HepG2 (cell line): ENCODE results near the gene CHMP4B. TPM values are rescaled to one million over a fixed set of nuclear protein-coding genes. Genes with fewer than 3 reads are reported as not detected.

ENCODE experiments used
- ATAC-seq: fragments of 200-7000 bp; cut with Tn5 transposase; 3 replicates; pipeline ENCODE4 v1.9.1; 2020; ENCODE audit warnings: mild to moderate bottlenecking, moderate library complexity
- BruUV-seq: library from RNA; stranded (reverse); fragments of 400-500 nt; replicated peaks from 2 replicates; lab custom pipeline; 2021; lab: Mats Ljungman, UMichigan
- CTCF ChIA-PET: fragments of 300-600 bp; formaldehyde crosslinking; extraction: SDS; loops from one replicate; lab custom pipeline; 2021; ENCODE audit warnings: low total read pairs, inconsistent platforms, low intra/inter-chr PET ratio; lab: Yijun Ruan, JAX
- POLR2A ChIA-PET: fragments of 350-600 bp; sonication (Branson Sonifier 250); formaldehyde crosslinking; loops from one replicate; lab custom pipeline; 2020; ENCODE audit warnings: antibody characterized with exemption, inconsistent platforms; lab: Yijun Ruan, JAX
- DNase-seq: peaks from one replicate; pipeline ENCODE4 v3.0.0-alpha.2; 2015; ENCODE audit warnings: low spot score
- FAIRE-seq: peaks from 3 replicates; lab custom pipeline; 2011; peaks lifted over from hg19 to GRCh38; lab: Jason Lieb, UNC
- H2AFZ ChIP-seq: one replicate; pipeline ENCODE4 v1.6.1; 2011; ENCODE audit warnings: low read length, inconsistent platforms
- H3K27ac ChIP-seq: fragments of 300-600 bp; 3 replicates; pipeline ENCODE4 v1.8.0; 2011; ENCODE audit warnings: mixed run types, mild to moderate bottlenecking, mixed read lengths, low read length, inconsistent platforms; ENCODE audit not compliant: insufficient read depth; ENCODE audit errors: extremely low read length
- H3K27me3 ChIP-seq, 2 experiments: fragments of 200-600 bp in 1 of 2; 2 replicates in 1 of 2; 3 replicates in 1 of 2; pipeline versions ENCODE4 v1.6.0 to v1.8.0; 2011; ENCODE audit warnings: low read length in 2 of 2, mild to moderate bottlenecking in 2 of 2, moderate library complexity in 2 of 2, inconsistent platforms in 1 of 2; ENCODE audit not compliant: insufficient read depth in 2 of 2, control insufficient read depth in 1 of 2
- H3K36me3 ChIP-seq, 2 experiments: fragments of 200-600 bp in 1 of 2; replicated peaks in 1 of 2; 2 replicates in 1 of 2; 3 replicates in 1 of 2; pipeline versions ENCODE4 v1.5.1 to v1.8.0; 2011; ENCODE audit warnings: low read length in 2 of 2, inconsistent platforms in 1 of 2; ENCODE audit not compliant: insufficient read depth in 2 of 2, control insufficient read depth in 1 of 2
- H3K4me1 ChIP-seq: 2 replicates; pipeline ENCODE4 v1.5.1; 2012; ENCODE audit warnings: low read length, inconsistent platforms; ENCODE audit not compliant: insufficient read depth
- H3K4me2 ChIP-seq: 2 replicates; pipeline ENCODE4 v1.6.0; 2011; ENCODE audit warnings: low read depth, low read length, inconsistent platforms
- H3K4me3 ChIP-seq, 3 experiments: fragments of 200-600 bp in 1 of 3; sonication (generic), shearing (Covaris generic) in 1 of 3; replicated peaks in 1 of 3; 2 replicates each; pipeline ENCODE4 v1.5.1; 2011 to 2016; ENCODE audit warnings: low read length in 3 of 3, inconsistent platforms in 2 of 3, low read depth in 2 of 3, mild to moderate bottlenecking in 2 of 3, control low read depth in 1 of 3, mixed read lengths in 1 of 3; ENCODE audit not compliant: insufficient read depth in 1 of 3
- H3K79me2 ChIP-seq: one replicate; pipeline ENCODE4 v1.6.1; 2011; ENCODE audit warnings: low read length, inconsistent platforms; ENCODE audit not compliant: insufficient read depth
- H3K9ac ChIP-seq: 2 replicates; pipeline ENCODE4 v1.6.0; 2011; ENCODE audit warnings: mild to moderate bottlenecking, low read depth, low read length, inconsistent platforms; ENCODE audit not compliant: insufficient read depth
- H3K9me3 ChIP-seq: 2 replicates; pipeline ENCODE4 v1.5.1; 2012; ENCODE audit warnings: mild to moderate bottlenecking, low read length
- H4K20me1 ChIP-seq: 2 replicates; pipeline ENCODE4 v1.6.0; 2011; ENCODE audit warnings: inconsistent platforms, mild to moderate bottlenecking, low read length, moderate library complexity; ENCODE audit not compliant: insufficient read depth
- ATF6 ChIP-seq: sonication (generic); formaldehyde crosslinking; conservative IDR thresholded peaks from 2 replicates; pipeline ENCODE4 v1.4.0; 2020; ENCODE audit warnings: missing genetic modification reagents
- CREB3 ChIP-seq: sonication (generic); formaldehyde crosslinking; IDR thresholded peaks from 2 replicates; pipeline ENCODE4 v1.5.0; 2020; ENCODE audit warnings: missing genetic modification reagents
- CSRNP1 ChIP-seq: sonication (generic); formaldehyde crosslinking; IDR thresholded peaks from 2 replicates; pipeline ENCODE4 v1.8.1; 2023; ENCODE audit warnings: mild to moderate bottlenecking, missing genetic modification reagents
- ELF3 ChIP-seq: IDR thresholded peaks from 2 replicates; pipeline ENCODE4 v1.6.1; 2016; ENCODE audit warnings: missing genetic modification reagents, missing compliant biosample characterization
- ESRRA ChIP-seq: sonication (generic); formaldehyde crosslinking; IDR thresholded peaks from 2 replicates; pipeline ENCODE4 v1.5.1; 2020; ENCODE audit warnings: mild to moderate bottlenecking, low read depth, missing genetic modification reagents
- HNRNPLL ChIP-seq: fragments of 200-400 bp; formaldehyde crosslinking; IDR thresholded peaks from 2 replicates; pipeline ENCODE4 v1.6.1; 2017; ENCODE audit warnings: mild to moderate bottlenecking, low read depth, low read length; ENCODE audit not compliant: poor library complexity, severe bottlenecking
- KAT2B ChIP-seq: fragments of 150-350 bp; IDR thresholded peaks from 2 replicates; pipeline ENCODE4 v1.6.1; 2014; ENCODE audit warnings: low read depth, low read length, borderline replicate concordance
- MAZ ChIP-seq, 2 experiments: sonication (generic) in 1 of 2; formaldehyde crosslinking in 1 of 2; IDR thresholded peaks; 2 replicates each; pipeline versions ENCODE4 v1.5.0 to v1.6.1; 2012 to 2020; ENCODE audit warnings: low read depth in 2 of 2, mild to moderate bottlenecking in 2 of 2, borderline replicate concordance in 1 of 2, improper control_type of control experiment in 1 of 2, low read length in 1 of 2, missing genetic modification reagents in 1 of 2, moderate library complexity in 1 of 2
- REST ChIP-seq, 2 experiments: IDR thresholded peaks; 2 replicates each; pipeline ENCODE4 v1.6.1; 2011 to 2012; ENCODE audit warnings: low read length in 2 of 2, borderline replicate concordance in 1 of 2, low read depth in 1 of 2, mild to moderate bottlenecking in 1 of 2, moderate library complexity in 1 of 2
- RXRB ChIP-seq: IDR thresholded peaks from 2 replicates; pipeline ENCODE4 v1.6.1; 2016; ENCODE audit warnings: borderline replicate concordance, missing genetic modification reagents, missing compliant biosample characterization
- SALL1 ChIP-seq: sonication (generic); formaldehyde crosslinking; IDR thresholded peaks from 2 replicates; pipeline ENCODE4 v1.8.0; 2022; ENCODE audit warnings: mild to moderate bottlenecking, missing genetic modification reagents
- SRY ChIP-seq: sonication (generic); formaldehyde crosslinking; IDR thresholded peaks from 2 replicates; pipeline ENCODE4 v1.8.0; 2022; ENCODE audit warnings: mild to moderate bottlenecking, missing genetic modification reagents
- ZBTB7A ChIP-seq: sonication (generic); formaldehyde crosslinking; IDR thresholded peaks from 2 replicates; pipeline ENCODE4 v1.8.0; 2022; ENCODE audit warnings: mild to moderate bottlenecking, missing genetic modification reagents
- ZNF235 ChIP-seq: sonication (generic); formaldehyde crosslinking; IDR thresholded peaks from 2 replicates; pipeline ENCODE4 v1.8.1; 2023; ENCODE audit warnings: mild to moderate bottlenecking, missing genetic modification reagents, borderline replicate concordance
- ZSCAN29 ChIP-seq: sonication (generic); formaldehyde crosslinking; conservative IDR thresholded peaks from 2 replicates; pipeline ENCODE4 v1.4.0; 2020; ENCODE audit warnings: mild to moderate bottlenecking, missing genetic modification reagents
- WGBS: methylation state at CpG from one replicate; pipeline ENCODE4 v1.1.6; 2017; ENCODE audit warnings: low lambda C conversion rate; 5-methylcytosine and 5-hydroxymethylcytosine counted together
- in situ Hi-C: cut with HindIII; loops from 2 replicates; pipeline ENCODE4 v1.10.0; 2017; ENCODE audit warnings: low pct_unique_long_range_greater_than_20kb; ENCODE audit not compliant: extremely low pct_ligation_motif_present
- intact Hi-C: fragments of 100-400 bp; cut with micrococcal nuclease; formaldehyde crosslinking; loops from one replicate; pipeline ENCODE4 v1.10.0; 2022; ENCODE audit not compliant: unreplicated experiment
- polyA plus RNA-seq, 8 experiments: library from polyadenylated mRNA; depleted of rRNA in 3 of 8; stranded (reverse) in 7 of 8; unstranded in 1 of 8; fragments of >200 nt; fragmentation: Illumina TruSeq in 4 of 8; extraction: Trizol in 4 of 8; gene quantifications; 2 replicates each; pipeline versions ENCODE4 v1.2.1 to v1.2.3, GENCODE V29; 2011 to 2016; ENCODE audit warnings: low read depth in 4 of 8, missing spikeins in 1 of 8, mixed read lengths in 1 of 8; ENCODE audit not compliant: insufficient read depth in 1 of 8
- total RNA-seq, 5 experiments: library from RNA; depleted of rRNA; stranded (reverse); fragments of >200 nt; fragmentation: Illumina TruSeq; extraction: Trizol; gene quantifications; 2 replicates each; pipeline ENCODE4 v1.2.3, GENCODE V29; 2016; ENCODE audit warnings: low read depth in 1 of 5

The CHMP4B gene
- total and polyA plus RNA-seq, 2 of the 13 experiments (the other 11 are each of a cell fraction or from before 2014, with no cell fraction given) = 40.1 to 45.6 TPM

- peaks cover 11 to 13% of the 10 kb centered on the region in 2 experiments; a peak in 4 of 5 replicates for H3K36me3 ChIP-seq
- peak overlapping the region; percentile 38 for H3K4me2 ChIP-seq
- H3K4me1 ChIP-seq = peaks cover 39% of the 10 kb centered on the region
- CTCF ChIA-PET = no interaction called here
- POLR2A ChIA-PET = interaction anchor here (1.0 to 2.0 kb wide), 3 partner anchors 46 to 253 kb away, joined by 3 to 6 read pairs (median 3); partner anchors contain the start of genes EIF2S2 and RALY
- H3K27ac ChIP-seq = no peak overlapping the region
- BruUV-seq = no TSS peak
- H2AFZ ChIP-seq = no peak overlapping the region
- H3K9me3 ChIP-seq = no peaks in the 10 kb centered on the region
- no peaks in the 10 kb centered on the region for H3K79me2 ChIP-seq
- H4K20me1 ChIP-seq = no peaks in the 10 kb centered on the region
- peak; percentile 9 for ATAC-seq
- H3K27me3 ChIP-seq = peaks cover 0 to 7% of the 10 kb centered on the region in 2 experiments; a peak in 2 of 5 replicates
- no peak overlapping the region for H3K9ac ChIP-seq
- H3K4me3 ChIP-seq = peak overlapping the region in 1 of 3 experiments; percentile 17; a peak in 1 of 6 replicates
- 29% methylated on average over 12 of the region's 12 CpGs for WGBS
- peak; percentile 37 for DNase-seq
- intact Hi-C loops = no loop called here
- no peak for FAIRE-seq
- in situ Hi-C loops = no loop called here
- TF ChIP-seq ELF3 (CRISPR knock-in tag) (no peak), ESRRA (CRISPR knock-in tag) (no peak), MAZ (IDR thresholded peaks at IDR 0.05; ENCODE audit: borderline replicate concordance, low read depth, low read length) (no peak), MAZ (CRISPR knock-in tag; IDR thresholded peaks at IDR 0.05; ENCODE audit: low read depth) (no peak), CSRNP1 (CRISPR knock-in tag) (0 out of 2 replicates have a peak, but pooled peaks have one; percentile 28), ATF6 (CRISPR knock-in tag) (no peak), KAT2B (no peak), ZBTB7A (CRISPR knock-in tag) (no peak), REST (IDR thresholded peaks at IDR 0.05; ENCODE audit: borderline replicate concordance in 1 of 2, low read depth in 1 of 2, low read length in 2 of 2) (no peak), HNRNPLL (no peak), SALL1 (peak; percentile 21; the same call in 1 of the 2 replicates), SRY (CRISPR knock-in tag) (no peak), ZSCAN29 (CRISPR knock-in tag) (no peak), RXRB (CRISPR knock-in tag) (peak; percentile 52; the same call in 1 of the 2 replicates), ZNF235 (CRISPR knock-in tag) (no peak), CREB3 (CRISPR knock-in tag) (no peak)
Observed at GRCh38 chr20:33859157-33859695, 48.1 kb downstream of the CHMP4B start.
